Measurements from ENCODE around the gene RPL22. TPM values are rescaled to one million over a fixed set of nuclear protein-coding genes. Genes with fewer than 3 reads are reported as not detected.

RPL22 gene
- total and polyA plus RNA-seq, 2 of the 8 experiments (the other 6 are each of a cell fraction or from before 2014, with no cell fraction given): 133 to 521 TPM

DNA sequence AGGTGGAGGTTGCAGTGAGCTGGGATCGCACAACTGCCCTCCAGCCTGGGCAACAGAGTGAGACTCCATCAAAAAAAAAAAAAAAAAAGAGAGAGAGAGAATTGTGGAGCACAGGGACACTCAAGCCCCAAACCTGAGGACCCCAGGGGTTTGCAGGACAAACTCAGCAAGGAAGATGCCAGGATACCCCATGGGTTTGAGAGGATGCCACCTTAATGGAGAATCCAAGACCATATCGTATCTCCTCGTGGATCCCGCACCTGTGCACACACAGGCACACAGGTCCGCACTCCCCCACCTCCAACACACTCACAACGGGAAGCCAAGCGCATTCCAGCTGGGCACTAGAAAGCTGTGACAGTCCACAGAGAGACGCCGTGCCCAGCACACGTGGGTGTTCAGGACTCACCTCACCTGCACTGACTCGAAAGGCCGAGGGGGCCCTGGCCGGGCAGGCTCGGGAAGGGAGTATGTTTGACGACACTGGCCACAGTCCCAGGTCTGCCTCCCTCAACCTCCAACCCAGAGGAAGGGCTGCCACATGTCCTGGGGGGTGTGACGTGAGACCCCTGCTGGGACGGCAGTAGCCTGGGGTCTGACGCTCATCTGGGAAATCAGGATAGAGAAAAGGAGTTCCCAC lies 30.3 kb downstream of the RPL22 start:
- Histone ChIP-seq H3K9ac (replicated peaks in 1 of 4; ENCODE audit: extremely low read depth in 1 of 4, low read depth in 3 of 4, low read length in 3 of 4) (no peak overlapping the region), H3K36me3 (ENCODE audit: control insufficient read depth in 2 of 4, insufficient read depth in 4 of 4, low read length in 3 of 4) (no peaks in the 10 kb centered on the region), H3K4ac (replicated peaks; ENCODE audit: insufficient read length, low read depth, low read length) (no peak overlapping the region), H4K8ac (ENCODE audit: extremely low read depth, insufficient read depth, low read length) (no peak overlapping the region), H3K23ac (ENCODE audit: insufficient read length) (no peak overlapping the region), H3K23me2 (ENCODE audit: low read depth, low read length) (no peaks in the 10 kb centered on the region), H4K5ac (ENCODE audit: insufficient read length, low read depth, low read length) (no peak overlapping the region), H3K4me2 (ENCODE audit: insufficient read depth in 1 of 2, low read depth in 2 of 2, low read length in 2 of 2) (no peak overlapping the region), H3K4me3 (ENCODE audit: extremely low read depth in 1 of 4, insufficient read depth in 2 of 4, low read depth in 3 of 4, low read length in 4 of 4) (no peak overlapping the region), H2BK15ac (ENCODE audit: low read length) (no peak overlapping the region), H2AK5ac (ENCODE audit: low read depth, low read length) (no peak overlapping the region), H3K18ac (ENCODE audit: extremely low read depth, low read length) (no peak overlapping the region), H3K27me3 (replicated peaks in 1 of 4; ENCODE audit: control insufficient read depth in 3 of 4, extremely low read depth in 1 of 4, insufficient read depth in 3 of 4, low read length in 3 of 4) (no peaks in the 10 kb centered on the region; a peak in 1 of 7 replicates), H3K9me3 (ENCODE audit: insufficient read depth in 2 of 2, low read depth in 1 of 2, low read length in 1 of 2) (no peaks in the 10 kb centered on the region), H3K56ac (replicated peaks; ENCODE audit: insufficient read length, low read depth, low read length) (no peak overlapping the region), H3K79me2 (ENCODE audit: control insufficient read depth in 1 of 2, insufficient read depth in 2 of 2, low read length in 2 of 2) (no peaks in the 10 kb centered on the region), H2AFZ (ENCODE audit: low read length) (no peak overlapping the region), H4K91ac (replicated peaks; ENCODE audit: insufficient read length, low read length) (no peak overlapping the region), H3K4me1 (replicated peaks in 1 of 4; ENCODE audit: control insufficient read depth in 3 of 4, insufficient read depth in 4 of 4, low read length in 3 of 4) (no peaks in the 10 kb centered on the region; a peak in 1 of 7 replicates), H3K79me1 (ENCODE audit: low read depth, low read length) (no peaks in the 10 kb centered on the region), H2BK12ac (ENCODE audit: low read depth, low read length) (no peak overlapping the region), H2BK20ac (ENCODE audit: low read length) (no peak overlapping the region), H3K14ac (ENCODE audit: insufficient read length) (no peak overlapping the region), H2BK120ac (replicated peaks; ENCODE audit: low read depth, low read length) (no peak overlapping the region), H2BK5ac (ENCODE audit: low read depth, low read length) (no peak overlapping the region), H3K27ac (ENCODE audit: low read depth, low read length) (no peak overlapping the region), H4K20me1 (replicated peaks in 1 of 2; ENCODE audit: control insufficient read depth in 1 of 2, insufficient read depth in 2 of 2, low read length in 2 of 2) (no peaks in the 10 kb centered on the region)
- TF ChIP-seq, protein P1, sequence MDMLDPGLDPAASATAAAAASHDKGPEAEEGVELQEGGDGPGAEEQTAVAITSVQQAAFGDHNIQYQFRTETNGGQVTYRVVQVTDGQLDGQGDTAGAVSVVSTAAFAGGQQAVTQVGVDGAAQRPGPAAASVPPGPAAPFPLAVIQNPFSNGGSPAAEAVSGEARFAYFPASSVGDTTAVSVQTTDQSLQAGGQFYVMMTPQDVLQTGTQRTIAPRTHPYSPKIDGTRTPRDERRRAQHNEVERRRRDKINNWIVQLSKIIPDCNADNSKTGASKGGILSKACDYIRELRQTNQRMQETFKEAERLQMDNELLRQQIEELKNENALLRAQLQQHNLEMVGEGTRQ (IDR thresholded peaks at IDR 0.05; ENCODE audit: low read length): no peak
- no peak for TF ChIP-seq TCF12 (IDR thresholded peaks at IDR 0.05; ENCODE audit: low read depth, low read length)
- TF ChIP-seq SUZ12 (IDR thresholded peaks at IDR 0.05; ENCODE audit: low read length): no peak
- ChIA-PET POLR2A (ENCODE audit: partially characterized antibody) (interaction anchor here (1.5 kb wide), 1 partner anchor 12 kb away, joined by 4 read pairs; no protein-coding TSS in a partner anchor), CTCF (ENCODE audit: partially characterized antibody) (interaction anchor here (1.1 to 5.4 kb wide), 9 partner anchors 8 to 134 kb away, joined by 3 to 40 read pairs (median 5); no protein-coding TSS in a partner anchor)
- 89% methylated on average over 17 of the region's 18 CpGs; no CpG with 5 or more reads in 1 of the 2 experiments for WGBS, 2 experiments (ENCODE audit: extremely low coverage in 1 of 2, insufficient coverage in 1 of 2, insufficient read length in 1 of 2, insufficient replicate concordance in 2 of 2, low coverage in 1 of 2, low lambda C conversion rate in 2 of 2, missing lambda C conversion rate in 1 of 2)
- DNase-seq (ENCODE audit: low read depth in 1 of 2, low spot score in 2 of 2) (no peak), FAIRE-seq (no peak)
